Stimulated activated CD4-positive, alpha-beta T cell treated with anti-CD3 and anti-CD28 coated beads, Interleukin-2, amount 100 ng/mL, for 4 hours (primary cell): ENCODE data around the gene PSG5.
"Not testable (repeated sequence)": the region's sequence is repeated elsewhere in the genome, so short reads cannot be mapped to it uniquely, and the experiment has no call there.

ENCODE experiments used
- DNase-seq: peaks from one replicate; pipeline ENCODE4 v3.0.0-alpha.2; 2020; ENCODE audit warnings: low read depth

The PSG5 gene

GRCh38 chr19:43186311-43186935 lies at the start of gene PSG5:
Gene PSG5 (minus strand): TSS chr19:43186536. CDS start chr19:43186405, 131 bp downstream.
- DNase-seq = not testable (repeated sequence)

GRCh38 chr19:43235686-43236085 lies 49.4 kb upstream of the PSG5 start:
- not testable (repeated sequence) for DNase-seq

GRCh38 chr19:43229315-43229714 lies 43.0 kb upstream of the PSG5 start:
- DNase-seq = no peak

GRCh38 chr19:43228730-43229129 lies 42.4 kb upstream of the PSG5 start:
- not testable (repeated sequence) for DNase-seq

GRCh38 chr19:43226986-43227385 lies 40.6 kb upstream of the PSG5 start:
- not testable (repeated sequence) for DNase-seq

GRCh38 chr19:43224855-43225253 lies 38.5 kb upstream of the PSG5 start:
- no peak for DNase-seq

GRCh38 chr19:43224201-43224854 lies 38.0 kb upstream of the PSG5 start:
- DNase-seq = not testable (repeated sequence)

- not testable (repeated sequence) for DNase-seq
Measured at GRCh38 chr19:43221891-43222290, 35.6 kb upstream of the PSG5 start.

- not testable (repeated sequence) for DNase-seq
Measured at GRCh38 chr19:43219136-43219535, 32.8 kb upstream of the PSG5 start.

GRCh38 chr19:43215881-43216280 lies 29.5 kb upstream of the PSG5 start:
- DNase-seq = not testable (repeated sequence)

- no peak for DNase-seq
Measured at GRCh38 chr19:43207991-43208390, 21.7 kb upstream of the PSG5 start.

- DNase-seq = not testable (repeated sequence)
Measured at GRCh38 chr19:43207174-43207573, 20.8 kb upstream of the PSG5 start.

GRCh38 chr19:43205471-43206105 lies 19.3 kb upstream of the PSG5 start, which contains the start of gene PSG4:
Gene PSG4 (minus strand): TSS chr19:43205638. CDS start chr19:43205536, 102 bp downstream.
- not testable (repeated sequence) for DNase-seq

GRCh38 chr19:43203611-43204010 lies 17.3 kb upstream of the PSG5 start:
- not testable (repeated sequence) for DNase-seq

GRCh38 chr19:43201891-43202290 lies 15.6 kb upstream of the PSG5 start:
- DNase-seq = not testable (repeated sequence)

- not testable (repeated sequence) for DNase-seq
Measured at GRCh38 chr19:43201337-43201801, 15.0 kb upstream of the PSG5 start.

GRCh38 chr19:43198686-43199419 lies 12.5 kb upstream of the PSG5 start:
- not testable (repeated sequence) for DNase-seq

- DNase-seq = not testable (repeated sequence)
Measured at GRCh38 chr19:43197666-43198397, 11.5 kb upstream of the PSG5 start.

GRCh38 chr19:43194397-43194796 lies 8.1 kb upstream of the PSG5 start:
- not testable (repeated sequence) for DNase-seq

GRCh38 chr19:43192381-43193155 lies 6.2 kb upstream of the PSG5 start:
- not testable (repeated sequence) for DNase-seq

- not testable (repeated sequence) for DNase-seq
Measured at GRCh38 chr19:43188092-43188491, 1.8 kb upstream of the PSG5 start.
